Left ventricle myocardium inferior (tissue), 1 donor: ENCODE data around the gene FBXW11. TPM values are rescaled to one million over a fixed set of nuclear protein-coding genes. Genes with fewer than 3 reads are reported as not detected.

Source experiments
- DNase-seq: peaks from one replicate; pipeline ENCODE4 v3.0.0-alpha.2; 2020
- H3K27ac ChIP-seq: fragments of 200-600 bp; replicated peaks from 2 replicates; pipeline ENCODE4 v1.8.0; 2021
- H3K27me3 ChIP-seq: fragments of 200-600 bp; 2 replicates; pipeline ENCODE4 v1.8.0; 2021; ENCODE audit warnings: low read depth
- H3K36me3 ChIP-seq: fragments of 200-600 bp; 2 replicates; pipeline ENCODE4 v1.8.0; 2021
- H3K4me1 ChIP-seq: fragments of 200-600 bp; 2 replicates; pipeline ENCODE4 v1.8.0; 2021
- H3K4me3 ChIP-seq: fragments of 200-600 bp; 2 replicates; pipeline ENCODE4 v1.8.0; 2021; ENCODE audit warnings: mild to moderate bottlenecking, moderate library complexity
- H3K9me3 ChIP-seq: fragments of 200-600 bp; replicated peaks from 2 replicates; pipeline ENCODE4 v1.8.0; 2021
- intact Hi-C: fragments of 100-400 bp; cut with micrococcal nuclease; formaldehyde crosslinking; loops from one replicate; pipeline ENCODE4 v1.11.0; 2022
- total RNA-seq: library from RNA; stranded (reverse); fragmentation: NEBNext Ultra II Directional; extraction: Animal tissue kit (Norgen Biotek cat#: 25700); gene quantifications from one replicate; pipeline ENCODE4 v1.2.1, GENCODE V29; 2021
- TF ChIP-seq, protein P1 (sequence below): fragments of 200-600 bp; IDR thresholded peaks from 2 replicates; pipeline ENCODE4 v1.8.0; 2021; ENCODE audit warnings: antibody characterized with exemption, mild to moderate bottlenecking, borderline replicate concordance
- donor health status: DM: no; HTN: yes; CAD: no; lungs with severe emphysema.

The FBXW11 gene
- total RNA-seq, 1 donor from 2014 or later, result 69.0 TPM

DNA sequence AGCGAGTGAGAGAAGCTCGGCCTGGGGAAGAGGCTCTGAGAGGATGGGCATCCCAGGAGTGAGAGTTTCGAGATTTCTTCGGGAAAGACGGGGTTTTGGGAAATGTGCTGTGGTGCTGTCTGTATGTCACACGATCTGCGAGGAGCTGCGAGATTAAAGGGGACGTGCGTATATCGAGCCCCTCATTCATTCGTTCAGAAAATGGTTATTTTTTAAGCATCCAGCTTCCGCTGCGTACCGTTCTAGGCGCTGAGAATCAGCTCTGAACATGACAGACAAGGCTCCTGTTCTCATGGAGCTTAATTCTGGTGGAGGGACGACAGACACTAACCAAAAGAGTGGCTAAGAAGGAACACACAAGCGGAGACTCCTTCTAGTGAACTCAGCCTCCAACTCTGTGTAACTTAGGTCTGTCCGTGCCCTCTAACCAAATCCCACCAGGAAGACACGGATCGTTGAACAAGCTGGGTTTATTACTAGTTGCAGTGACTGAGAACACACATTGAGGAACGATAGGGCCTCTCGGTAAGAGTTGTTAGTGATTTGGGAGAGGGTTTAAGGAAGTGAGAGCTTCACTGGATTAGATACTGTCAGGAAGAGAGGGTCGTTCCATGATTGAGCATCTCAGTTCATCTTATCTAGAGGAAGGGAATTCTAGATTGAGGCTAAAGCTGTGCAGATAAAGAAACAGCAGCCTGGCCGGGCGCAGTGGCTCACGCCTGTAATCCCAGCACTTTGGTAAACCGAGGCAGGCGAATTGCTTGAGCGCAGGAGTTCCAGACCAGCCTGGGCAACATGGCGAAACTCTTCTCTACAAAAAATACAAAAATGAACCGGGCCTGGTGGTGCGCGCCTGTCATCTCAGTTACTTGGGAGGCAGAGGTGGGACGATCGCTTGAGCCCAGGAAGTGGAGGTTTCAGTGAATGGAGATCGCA, 1.0 kb upstream of the FBXW11 start:
- Histone ChIP-seq H3K27ac (peak overlapping the region; percentile 100), H3K4me3 (peak overlapping the region; percentile 98), H3K9me3 (no peaks in the 10 kb centered on the region), H3K27me3 (no peaks in the 10 kb centered on the region), H3K36me3 (no peaks in the 10 kb centered on the region), H3K4me1 (peaks cover 72% of the 10 kb centered on the region)
- no peak for DNase-seq
- TF ChIP-seq, protein P1, sequence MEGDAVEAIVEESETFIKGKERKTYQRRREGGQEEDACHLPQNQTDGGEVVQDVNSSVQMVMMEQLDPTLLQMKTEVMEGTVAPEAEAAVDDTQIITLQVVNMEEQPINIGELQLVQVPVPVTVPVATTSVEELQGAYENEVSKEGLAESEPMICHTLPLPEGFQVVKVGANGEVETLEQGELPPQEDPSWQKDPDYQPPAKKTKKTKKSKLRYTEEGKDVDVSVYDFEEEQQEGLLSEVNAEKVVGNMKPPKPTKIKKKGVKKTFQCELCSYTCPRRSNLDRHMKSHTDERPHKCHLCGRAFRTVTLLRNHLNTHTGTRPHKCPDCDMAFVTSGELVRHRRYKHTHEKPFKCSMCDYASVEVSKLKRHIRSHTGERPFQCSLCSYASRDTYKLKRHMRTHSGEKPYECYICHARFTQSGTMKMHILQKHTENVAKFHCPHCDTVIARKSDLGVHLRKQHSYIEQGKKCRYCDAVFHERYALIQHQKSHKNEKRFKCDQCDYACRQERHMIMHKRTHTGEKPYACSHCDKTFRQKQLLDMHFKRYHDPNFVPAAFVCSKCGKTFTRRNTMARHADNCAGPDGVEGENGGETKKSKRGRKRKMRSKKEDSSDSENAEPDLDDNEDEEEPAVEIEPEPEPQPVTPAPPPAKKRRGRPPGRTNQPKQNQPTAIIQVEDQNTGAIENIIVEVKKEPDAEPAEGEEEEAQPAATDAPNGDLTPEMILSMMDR, result no peak
- intact Hi-C loops, result loop anchor here (10.0 kb wide), 1 partner anchor 93 kb away; no protein-coding TSS in a partner anchor

DNA sequence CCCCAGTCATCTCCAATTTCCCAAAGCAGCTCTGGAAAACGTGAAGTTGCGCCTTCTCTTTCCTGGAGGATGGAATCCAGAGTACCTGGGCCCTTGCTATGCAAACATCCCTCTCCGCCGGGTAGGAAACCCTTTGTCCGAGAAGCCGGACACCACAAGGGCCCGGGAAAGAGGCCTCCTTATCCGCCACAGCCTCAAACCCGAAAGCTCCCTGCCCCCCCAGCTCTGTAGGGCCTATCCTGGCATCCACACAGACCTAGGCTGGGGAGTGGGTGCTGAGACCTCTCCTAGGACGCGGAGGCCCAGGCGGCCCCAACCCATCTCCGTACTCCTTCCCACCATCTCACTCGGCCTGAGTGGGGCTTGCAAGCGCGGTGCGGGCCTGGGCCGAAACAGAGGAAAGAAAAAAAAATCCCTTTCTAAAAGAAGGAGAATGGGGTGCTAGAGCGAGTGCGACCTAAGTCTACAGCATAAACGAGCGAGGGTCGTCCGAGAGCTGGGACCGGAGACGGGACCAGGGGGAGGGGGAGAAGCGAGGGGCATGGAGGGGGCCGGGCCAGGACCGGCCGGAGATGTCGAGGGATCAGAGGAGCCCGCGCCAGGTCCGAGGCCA, 624 bp downstream of the FBXW11 start:
- Histone ChIP-seq H3K4me1 (peaks cover 88% of the 10 kb centered on the region), H3K9me3 (no peaks in the 10 kb centered on the region), H3K27ac (peak overlapping the region; percentile 100), H3K4me3 (peak overlapping the region; percentile 98), H3K36me3 (no peaks in the 10 kb centered on the region), H3K27me3 (no peaks in the 10 kb centered on the region)
- DNase-seq, result peak; percentile 19
- TF ChIP-seq, protein P1, result no peak
- intact Hi-C loops, result loop anchor here (10.0 kb wide), 1 partner anchor 91 kb away; no protein-coding TSS in a partner anchor

DNA sequence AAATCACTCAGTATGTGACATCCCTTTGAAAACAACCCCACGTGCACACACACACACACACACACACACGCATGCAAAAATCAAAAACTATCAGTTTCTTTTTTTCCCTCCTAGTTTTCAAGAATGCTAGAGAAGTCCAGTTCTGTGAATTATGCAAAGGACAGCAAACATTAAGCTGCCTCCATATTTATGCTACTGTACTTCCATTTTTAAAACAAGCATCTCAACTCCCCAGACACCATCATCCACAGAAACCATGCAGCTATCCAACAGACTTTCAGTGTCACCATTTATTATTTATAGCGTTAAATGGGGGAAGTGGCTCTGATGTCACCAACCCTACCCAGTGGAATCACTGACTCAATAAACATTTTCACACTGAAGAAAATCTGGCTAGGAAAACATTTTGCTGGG, 1.6 kb downstream of the FBXW11 start:
- no peak for DNase-seq
- Histone ChIP-seq H3K9me3 (no peaks in the 10 kb centered on the region), H3K4me1 (peaks cover 93% of the 10 kb centered on the region), H3K27ac (peak overlapping the region; percentile 100), H3K36me3 (no peaks in the 10 kb centered on the region), H3K4me3 (peak overlapping the region; percentile 98), H3K27me3 (no peaks in the 10 kb centered on the region)
- TF ChIP-seq, protein P1, result no peak
- intact Hi-C loops, result loop anchor here (10.0 kb wide), 1 partner anchor 90 kb away; no protein-coding TSS in a partner anchor

DNA sequence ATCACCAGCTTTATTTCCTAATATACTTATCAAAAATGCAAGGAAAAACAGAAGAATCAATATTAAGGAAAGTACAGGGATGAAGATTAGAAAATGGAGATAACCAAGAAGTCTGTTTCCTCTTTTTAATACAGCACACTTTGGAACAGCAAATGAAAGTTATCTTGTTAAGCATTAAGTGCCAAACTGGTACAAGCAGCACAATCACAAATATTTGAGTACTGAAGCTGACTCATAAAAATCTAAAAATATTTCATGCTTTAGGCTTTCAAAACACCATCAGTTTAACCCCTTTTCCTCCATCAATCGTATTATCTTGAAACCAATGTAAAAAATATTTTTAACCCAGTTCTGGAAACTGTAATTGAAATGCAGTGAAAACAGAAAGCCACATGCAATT, 2.7 kb downstream of the FBXW11 start:
- DNase-seq, result no peak
- peak overlapping the region; percentile 100 for H3K27ac ChIP-seq
- intact Hi-C loops, result loop anchor here (10.0 kb wide), 1 partner anchor 89 kb away; no protein-coding TSS in a partner anchor
- TF ChIP-seq, protein P1, result no peak
- H3K27me3 ChIP-seq, result no peaks in the 10 kb centered on the region
- H3K4me1 ChIP-seq, result peaks cover 99% of the 10 kb centered on the region
- no peaks in the 10 kb centered on the region for H3K36me3 ChIP-seq
- no peaks in the 10 kb centered on the region for H3K9me3 ChIP-seq
- peak overlapping the region; percentile 98 for H3K4me3 ChIP-seq

DNA sequence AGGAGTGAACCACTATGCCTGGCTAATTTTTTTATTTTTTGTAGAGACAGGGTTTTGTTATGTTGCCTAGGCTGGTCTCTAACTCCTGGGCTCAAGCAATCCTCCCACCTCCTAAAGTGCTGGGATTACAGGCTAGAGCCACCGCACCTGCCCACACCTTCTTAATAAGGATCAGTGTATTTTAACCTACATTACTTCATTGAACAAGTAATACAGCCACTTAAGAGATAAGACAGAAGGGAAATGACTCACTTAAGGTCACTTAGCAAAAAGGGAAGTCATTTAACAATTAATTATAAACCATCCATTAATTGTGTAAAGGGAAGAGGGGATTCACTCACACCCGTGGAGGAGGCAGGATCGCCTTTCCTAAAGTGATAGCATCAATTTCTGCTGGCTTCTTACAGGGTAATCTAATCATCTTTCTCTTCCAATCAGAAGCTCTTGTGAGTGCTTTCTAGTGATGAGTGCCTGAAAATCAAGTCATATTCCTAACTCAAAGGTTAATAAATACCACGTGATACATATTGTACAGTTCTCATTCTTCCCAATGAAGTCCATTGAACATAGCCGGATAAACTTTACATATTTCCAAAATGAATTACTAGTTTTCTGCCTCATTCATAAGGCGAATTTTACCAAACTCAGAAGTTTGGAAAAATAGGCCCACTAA, 3.5 kb downstream of the FBXW11 start:
- Histone ChIP-seq H3K27ac (peak overlapping the region; percentile 100), H3K36me3 (no peaks in the 10 kb centered on the region), H3K27me3 (no peaks in the 10 kb centered on the region), H3K4me3 (no peak overlapping the region), H3K9me3 (no peaks in the 10 kb centered on the region), H3K4me1 (peaks cover 98% of the 10 kb centered on the region)
- no peak for DNase-seq
- TF ChIP-seq, protein P1, result no peak
- intact Hi-C loops, result loop anchor here (10.0 kb wide), 1 partner anchor 88 kb away; no protein-coding TSS in a partner anchor
